ENCODE results near the gene SLC9A3.

SLC9A3 gene

DNA sequence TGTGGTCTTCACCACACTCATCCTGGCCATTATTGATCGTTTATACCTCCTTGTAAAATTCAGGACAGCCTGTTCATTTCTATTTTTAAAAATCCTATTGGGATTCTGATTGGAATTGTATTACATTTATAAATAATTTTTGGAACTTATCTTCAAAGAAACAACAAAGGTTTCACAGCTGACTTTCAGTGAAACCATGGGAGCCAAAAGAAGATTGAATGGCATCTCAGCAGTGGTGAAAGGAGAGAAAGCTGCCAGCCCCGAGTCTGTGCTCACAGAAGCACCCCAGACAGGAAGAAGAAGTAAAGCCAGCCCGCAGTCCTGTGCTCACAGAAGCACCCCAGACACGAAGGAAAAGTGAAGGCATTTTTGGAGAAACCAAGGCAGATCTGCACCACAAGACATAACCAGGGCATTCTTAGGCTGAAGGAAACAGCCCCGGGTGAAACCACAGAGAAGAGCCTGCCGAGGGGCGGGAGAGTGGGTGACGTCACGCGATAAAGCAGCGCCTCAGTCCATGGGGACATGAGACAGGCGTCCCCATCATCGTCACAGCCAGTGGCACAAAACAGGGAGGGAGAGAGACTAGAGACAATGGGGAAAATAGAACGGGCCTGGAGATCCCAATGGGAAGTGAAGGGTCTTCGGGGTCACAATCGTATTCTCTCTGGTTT, 42.5 kb upstream of the SLC9A3 start:
- Histone ChIP-seq H4K20me1 (ENCODE audit: insufficient read depth, low read length) (no peaks in the 10 kb centered on the region), H3K79me2 (ENCODE audit: insufficient read depth, low read length) (no peaks in the 10 kb centered on the region), H3K9me3 (ENCODE audit: low read length) (no peaks in the 10 kb centered on the region), H3K27ac (ENCODE audit: low read depth, low read length, poor library complexity, severe bottlenecking) (no peak overlapping the region), H3K4me2 (ENCODE audit: low read length) (no peak overlapping the region), H3K4me1 (ENCODE audit: insufficient read depth, low read length, severe bottlenecking) (no peaks in the 10 kb centered on the region), H3K36me3 (ENCODE audit: insufficient read depth, low read length) (no peaks in the 10 kb centered on the region), H3K4me3 (ENCODE audit: low read depth, low read length, poor library complexity, severe bottlenecking) (no peak overlapping the region), H3K9ac (ENCODE audit: low read length) (no peak overlapping the region), H3K9me2 (ENCODE audit: low read depth, low read length) (no peaks in the 10 kb centered on the region), H2AFZ (ENCODE audit: low read length) (no peak overlapping the region), H3F3A (ENCODE audit: insufficient read depth, low read length) (no peaks in the 10 kb centered on the region), H3K27me3 (ENCODE audit: insufficient read depth, low read length) (no peaks in the 10 kb centered on the region; the same call in 1 of the 2 replicates)
- no peak for TF ChIP-seq EZH2 (IDR thresholded peaks at IDR 0.05; ENCODE audit: borderline replicate concordance, low read length)
- TF ChIP-seq, protein P1, sequence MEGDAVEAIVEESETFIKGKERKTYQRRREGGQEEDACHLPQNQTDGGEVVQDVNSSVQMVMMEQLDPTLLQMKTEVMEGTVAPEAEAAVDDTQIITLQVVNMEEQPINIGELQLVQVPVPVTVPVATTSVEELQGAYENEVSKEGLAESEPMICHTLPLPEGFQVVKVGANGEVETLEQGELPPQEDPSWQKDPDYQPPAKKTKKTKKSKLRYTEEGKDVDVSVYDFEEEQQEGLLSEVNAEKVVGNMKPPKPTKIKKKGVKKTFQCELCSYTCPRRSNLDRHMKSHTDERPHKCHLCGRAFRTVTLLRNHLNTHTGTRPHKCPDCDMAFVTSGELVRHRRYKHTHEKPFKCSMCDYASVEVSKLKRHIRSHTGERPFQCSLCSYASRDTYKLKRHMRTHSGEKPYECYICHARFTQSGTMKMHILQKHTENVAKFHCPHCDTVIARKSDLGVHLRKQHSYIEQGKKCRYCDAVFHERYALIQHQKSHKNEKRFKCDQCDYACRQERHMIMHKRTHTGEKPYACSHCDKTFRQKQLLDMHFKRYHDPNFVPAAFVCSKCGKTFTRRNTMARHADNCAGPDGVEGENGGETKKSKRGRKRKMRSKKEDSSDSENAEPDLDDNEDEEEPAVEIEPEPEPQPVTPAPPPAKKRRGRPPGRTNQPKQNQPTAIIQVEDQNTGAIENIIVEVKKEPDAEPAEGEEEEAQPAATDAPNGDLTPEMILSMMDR (IDR thresholded peaks at IDR 0.05; ENCODE audit: low read length): no peak

- no peaks in the 10 kb centered on the region for H4K20me1 ChIP-seq (ENCODE audit: insufficient read depth, low read length)
- no peaks in the 10 kb centered on the region for H3K9me2 ChIP-seq (ENCODE audit: low read depth, low read length)
- H3K4me2 ChIP-seq (ENCODE audit: low read length): no peak overlapping the region
- no peaks in the 10 kb centered on the region for H3K79me2 ChIP-seq (ENCODE audit: insufficient read depth, low read length)
- no peaks in the 10 kb centered on the region; the same call in 1 of the 2 replicates for H3K27me3 ChIP-seq (ENCODE audit: insufficient read depth, low read length)
- no peaks in the 10 kb centered on the region for H3K4me1 ChIP-seq (ENCODE audit: insufficient read depth, low read length, severe bottlenecking)
- no peaks in the 10 kb centered on the region for H3K9me3 ChIP-seq (ENCODE audit: low read length)
- no peak overlapping the region for H3K4me3 ChIP-seq (ENCODE audit: low read depth, low read length, poor library complexity, severe bottlenecking)
- no peak overlapping the region for H2AFZ ChIP-seq (ENCODE audit: low read length)
- no peak overlapping the region for H3K27ac ChIP-seq (ENCODE audit: low read depth, low read length, poor library complexity, severe bottlenecking)
- H3K36me3 ChIP-seq (ENCODE audit: insufficient read depth, low read length): no peaks in the 10 kb centered on the region
- TF ChIP-seq, protein P1 (IDR thresholded peaks at IDR 0.05; ENCODE audit: low read length): no peak
- TF ChIP-seq EZH2 (IDR thresholded peaks at IDR 0.05; ENCODE audit: borderline replicate concordance, low read length): no peak
- H3F3A ChIP-seq (ENCODE audit: insufficient read depth, low read length): no peaks in the 10 kb centered on the region
- no peak overlapping the region for H3K9ac ChIP-seq (ENCODE audit: low read length)
Measured at GRCh38 chr5:565782-566440, 41.7 kb upstream of the SLC9A3 start.

DNA sequence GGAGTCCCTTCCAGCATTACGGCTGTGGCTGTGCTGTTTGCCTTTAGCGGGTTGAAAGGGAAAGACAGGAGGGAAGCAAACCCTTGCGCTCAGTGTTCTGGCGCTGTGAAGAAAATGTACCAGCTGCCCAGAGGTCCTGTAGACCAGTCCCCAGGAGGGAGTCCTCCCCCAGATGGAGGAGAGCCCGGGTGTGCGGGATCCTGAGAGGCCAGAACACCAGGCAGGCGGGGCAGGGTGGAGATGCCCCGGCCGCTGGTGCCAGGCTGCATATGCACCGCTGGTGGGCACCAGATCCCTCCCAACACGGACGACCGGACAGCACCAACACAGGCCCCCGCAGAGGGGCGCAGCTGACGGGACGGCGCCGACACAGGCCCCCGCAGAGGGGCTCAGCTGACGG, 37.2 kb upstream of the SLC9A3 start:
- no peak overlapping the region for H3K4me3 ChIP-seq (ENCODE audit: low read depth, low read length, poor library complexity, severe bottlenecking)
- no peaks in the 10 kb centered on the region for H4K20me1 ChIP-seq (ENCODE audit: insufficient read depth, low read length)
- no peaks in the 10 kb centered on the region for H3K9me2 ChIP-seq (ENCODE audit: low read depth, low read length)
- no peak overlapping the region for H3K9ac ChIP-seq (ENCODE audit: low read length)
- no peaks in the 10 kb centered on the region for H3F3A ChIP-seq (ENCODE audit: insufficient read depth, low read length)
- H2AFZ ChIP-seq (ENCODE audit: low read length): no peak overlapping the region
- no peak overlapping the region for H3K27ac ChIP-seq (ENCODE audit: low read depth, low read length, poor library complexity, severe bottlenecking)
- no peaks in the 10 kb centered on the region for H3K4me1 ChIP-seq (ENCODE audit: insufficient read depth, low read length, severe bottlenecking)
- H3K36me3 ChIP-seq (ENCODE audit: insufficient read depth, low read length): no peaks in the 10 kb centered on the region
- H3K9me3 ChIP-seq (ENCODE audit: low read length): no peaks in the 10 kb centered on the region
- H3K27me3 ChIP-seq (ENCODE audit: insufficient read depth, low read length): no peaks in the 10 kb centered on the region
- TF ChIP-seq, protein P1 (IDR thresholded peaks at IDR 0.05; ENCODE audit: low read length): no peak
- no peak overlapping the region for H3K4me2 ChIP-seq (ENCODE audit: low read length)
- no peaks in the 10 kb centered on the region for H3K79me2 ChIP-seq (ENCODE audit: insufficient read depth, low read length)
